Tibial nerve (tissue), 4 donors: ENCODE data around the gene C1orf105. TPM values are rescaled to one million over a fixed set of nuclear protein-coding genes. Genes with fewer than 3 reads are reported as not detected.

ENCODE experiments used
- DNase-seq, 2 donors: peaks; one replicate each; pipeline ENCODE4 v3.0.0-alpha.2; 2019; ENCODE audit warnings: low spot score in 2 of 2
- H3K27ac ChIP-seq, 4 donors: fragments of 200-600 bp; sonication (generic) in 3 of 4; one replicate each; pipeline ENCODE4 v1.5.1; 2017 to 2019; ENCODE audit warnings: mild to moderate bottlenecking in 1 of 4
- H3K27me3 ChIP-seq, 2 donors: fragments of 200-600 bp; sonication (generic) in 1 of 2; one replicate each; pipeline versions ENCODE4 v1.5.1 to v1.6.0; 2017 to 2019
- H3K36me3 ChIP-seq, 3 donors: fragments of 200-600 bp; sonication (generic); one replicate each; pipeline ENCODE4 v1.5.1; 2018 to 2019
- H3K4me1 ChIP-seq, 4 donors: fragments of 200-600 bp; sonication (generic) in 3 of 4; one replicate each; pipeline ENCODE4 v1.5.1; 2017 to 2019
- H3K4me3 ChIP-seq, 4 donors: fragments of 200-600 bp; sonication (generic) in 3 of 4; one replicate each; pipeline ENCODE4 v1.5.1; 2017 to 2019; ENCODE audit warnings: mild to moderate bottlenecking in 1 of 4, moderate library complexity in 1 of 4
- H3K9me3 ChIP-seq, 4 donors: fragments of 200-600 bp; sonication (generic) in 3 of 4; one replicate each; pipeline ENCODE4 v1.5.1; 2017 to 2019
- CTCF ChIP-seq, 5 experiments: fragments of 200-600 bp in 3 of 5; fragments of 450-650 bp in 2 of 5; sonication (generic) in 3 of 5; IDR thresholded peaks; one replicate each; pipeline ENCODE4 v1.5.1; 2016 to 2019; ENCODE audit warnings: antibody characterized with exemption in 5 of 5, mild to moderate bottlenecking in 3 of 5, moderate library complexity in 2 of 5
- EP300 ChIP-seq, 2 donors: sonication (generic); formaldehyde crosslinking; IDR thresholded peaks; one replicate each; pipeline ENCODE4 v1.6.1; 2017; ENCODE audit warnings: antibody characterized with exemption in 2 of 2, mild to moderate bottlenecking in 1 of 2
- POLR2A ChIP-seq, 2 donors: fragments of 450-650 bp; IDR thresholded peaks; one replicate each; pipeline ENCODE4 v1.6.1; 2017; ENCODE audit warnings: antibody characterized with exemption in 2 of 2, mild to moderate bottlenecking in 2 of 2, moderate library complexity in 2 of 2
- WGBS, 2 donors: methylation state at CpG; one replicate each; pipeline ENCODE4 v1.1.5; 2018; 5-methylcytosine and 5-hydroxymethylcytosine counted together
- total RNA-seq, 4 donors: library from RNA; depleted of rRNA; stranded (reverse); fragments of >200 nt; gene quantifications; one replicate each; pipeline ENCODE4 v1.1.0, GENCODE V29; 2016

The C1orf105 gene
- total RNA-seq, 4 donors from 2014 or later, result not detected

- peak overlapping the region; percentile 11 to 85 (median 82) for H3K27ac ChIP-seq
- H3K4me3 ChIP-seq, result peak overlapping the region in 1 of 4 donors; percentile 28
- H3K36me3 ChIP-seq, result no peaks in the 10 kb centered on the region
- H3K4me1 ChIP-seq, result peaks cover 0 to 51% (median 20%) of the 10 kb centered on the region in 4 donors
- TF ChIP-seq POLR2A (IDR thresholded peaks at IDR 0.05) (no peak), EP300 (IDR thresholded peaks at IDR 0.05) (no peak), CTCF (IDR thresholded peaks at IDR 0.05) (no peak)
- H3K27me3 ChIP-seq, result no peaks in the 10 kb centered on the region
- WGBS, 2 donors, result 32 to 45% methylated on average over 9 of the region's 9 CpGs
- no peaks in the 10 kb centered on the region for H3K9me3 ChIP-seq
- peak; percentile 18 to 39 for DNase-seq
Observed at GRCh38 chr1:172390683-172391551, 29.6 kb upstream of the C1orf105 start.

GRCh38 chr1:172391976-172392375 lies 28.5 kb upstream of the C1orf105 start:
- H3K4me1 ChIP-seq, result peaks cover 0 to 59% (median 23%) of the 10 kb centered on the region in 4 donors
- WGBS, 2 donors, result 90 to 94% methylated on average over 1 of the region's 1 CpG
- H3K27ac ChIP-seq, result peak overlapping the region in 3 of 4 donors; percentile 80 to 85 (median 83)
- H3K27me3 ChIP-seq, result no peaks in the 10 kb centered on the region
- TF ChIP-seq CTCF (IDR thresholded peaks at IDR 0.05) (no peak), POLR2A (IDR thresholded peaks at IDR 0.05) (no peak), EP300 (IDR thresholded peaks at IDR 0.05) (no peak)
- H3K4me3 ChIP-seq, result no peak overlapping the region
- no peak for DNase-seq
- H3K9me3 ChIP-seq, result no peaks in the 10 kb centered on the region
- H3K36me3 ChIP-seq, result no peaks in the 10 kb centered on the region

DNA sequence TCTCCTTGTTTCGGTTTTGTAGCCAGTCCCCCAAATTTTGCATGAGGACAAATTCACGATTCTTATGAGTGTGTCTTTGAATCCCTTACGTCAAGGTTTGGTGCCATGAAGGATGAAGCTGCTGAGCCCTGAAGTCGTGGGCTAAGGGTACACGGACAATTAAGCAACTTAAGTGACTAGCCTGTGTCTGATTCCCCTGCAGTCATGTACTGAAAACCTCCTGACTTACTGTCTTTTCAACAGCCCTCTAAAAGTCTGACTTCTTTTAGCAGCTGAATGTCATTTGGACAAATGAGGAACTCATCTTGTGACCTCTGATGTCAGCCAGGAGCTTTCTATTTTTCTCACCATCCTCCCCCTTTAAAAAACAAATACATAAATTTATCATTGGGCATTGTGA lies 27.1 kb upstream of the C1orf105 start:
- TF ChIP-seq CTCF (IDR thresholded peaks at IDR 0.05) (no peak), EP300 (IDR thresholded peaks at IDR 0.05) (peak; percentile 47 to 51)
- Histone ChIP-seq H3K4me3 (no peak overlapping the region), H3K9me3 (no peaks in the 10 kb centered on the region), H3K27ac (peak overlapping the region in 3 of 4 donors; percentile 74 to 93 (median 92)), H3K36me3 (no peaks in the 10 kb centered on the region), H3K27me3 (no peaks in the 10 kb centered on the region), H3K4me1 (peaks cover 5 to 73% (median 37%) of the 10 kb centered on the region in 4 donors)
- peak in 1 of 2 donors; percentile 10 for DNase-seq
- 60 to 67% methylated on average over 5 of the region's 5 CpGs for WGBS, 2 donors

DNA sequence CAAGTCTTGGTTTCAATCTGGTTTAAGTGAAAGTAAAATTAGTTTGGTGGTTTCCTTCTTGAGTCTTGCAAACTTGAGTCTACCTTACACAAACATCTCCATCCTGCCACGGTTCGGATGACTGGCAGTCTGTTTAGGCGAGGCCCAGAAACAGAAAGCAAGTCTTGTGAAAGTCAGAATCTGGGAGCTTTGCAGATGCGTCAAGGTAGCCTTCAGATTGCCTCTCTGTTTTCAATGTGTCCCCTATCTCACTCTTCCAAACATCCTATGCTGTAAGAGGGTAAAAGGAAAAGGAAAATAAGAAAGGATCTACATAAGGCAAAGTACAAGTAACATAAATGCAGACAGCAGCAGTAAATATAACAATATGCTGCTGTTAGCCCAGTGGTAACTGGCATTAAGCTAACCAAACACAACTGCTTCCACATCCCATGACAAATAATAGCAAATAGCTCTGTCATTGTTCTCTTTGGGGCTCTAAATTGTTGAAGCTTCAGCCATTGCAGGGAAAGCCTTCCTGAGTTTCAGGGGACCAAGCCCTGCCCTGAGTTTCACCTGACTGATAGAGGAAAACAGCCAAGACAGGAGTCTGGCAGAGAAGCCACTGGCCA lies 26.2 kb upstream of the C1orf105 start:
- no peak for TF ChIP-seq CTCF (IDR thresholded peaks at IDR 0.05)
- TF ChIP-seq EP300 (IDR thresholded peaks at IDR 0.05), result no peak
- no peak for TF ChIP-seq POLR2A (IDR thresholded peaks at IDR 0.05)
- Histone ChIP-seq H3K9me3 (no peaks in the 10 kb centered on the region), H3K4me3 (no peak overlapping the region), H3K27me3 (no peaks in the 10 kb centered on the region), H3K4me1 (peaks cover 5 to 78% (median 42%) of the 10 kb centered on the region in 4 donors), H3K36me3 (no peaks in the 10 kb centered on the region), H3K27ac (peak overlapping the region; percentile 53 to 93 (median 83))
- no peak for DNase-seq
- WGBS, 2 donors, result 30 to 32% methylated on average over 4 of the region's 4 CpGs

DNA sequence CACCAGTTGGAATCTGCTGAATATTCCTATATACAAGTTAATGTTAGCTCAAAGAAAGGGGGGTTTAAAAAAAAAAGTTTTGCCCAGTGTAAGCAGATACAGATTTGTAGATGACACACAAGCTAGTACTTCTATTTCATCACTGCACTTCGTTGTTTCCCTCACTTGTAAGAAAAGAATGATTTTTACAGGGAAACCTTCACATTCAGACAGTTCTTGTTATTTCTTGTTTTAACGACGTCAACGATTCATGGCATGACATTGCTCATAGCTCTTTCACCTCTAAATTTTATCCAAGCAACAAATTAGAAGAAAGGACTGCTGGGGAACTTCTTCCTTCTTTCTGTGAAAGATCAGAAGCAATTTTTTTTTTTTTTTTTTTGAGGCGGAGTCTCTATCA lies 25.7 kb upstream of the C1orf105 start:
- H3K4me3 ChIP-seq, result no peak overlapping the region
- H3K9me3 ChIP-seq, result no peaks in the 10 kb centered on the region
- no peak for DNase-seq
- no peaks in the 10 kb centered on the region for H3K36me3 ChIP-seq
- peak overlapping the region; percentile 53 to 93 (median 83) for H3K27ac ChIP-seq
- H3K4me1 ChIP-seq, result peaks cover 5 to 84% (median 43%) of the 10 kb centered on the region in 4 donors
- TF ChIP-seq CTCF (IDR thresholded peaks at IDR 0.05) (no peak), POLR2A (IDR thresholded peaks at IDR 0.05) (no peak), EP300 (IDR thresholded peaks at IDR 0.05) (no peak)
- H3K27me3 ChIP-seq, result no peaks in the 10 kb centered on the region
- 69 to 76% methylated on average over 5 of the region's 5 CpGs for WGBS, 2 donors
